Esophagus muscularis mucosa (tissue), 4 donors: ENCODE measurements around the gene HAUS8. TPM values are rescaled to one million over a fixed set of nuclear protein-coding genes. Genes with fewer than 3 reads are reported as not detected.

Source experiments
- DNase-seq: peaks from one replicate; pipeline ENCODE4 v3.0.0-alpha.2; 2017; ENCODE audit errors: extremely low spot score
- H3K27ac ChIP-seq, 4 donors: fragments of 200-600 bp; sonication (generic); replicated peaks in 1 of 4; 1 replicate in 3 of 4; 2 replicates in 1 of 4; pipeline ENCODE4 v1.5.1; 2016 to 2019; ENCODE audit warnings: mild to moderate bottlenecking in 1 of 4
- H3K27me3 ChIP-seq, 4 donors: fragments of 200-600 bp; sonication (generic); one replicate each; pipeline versions ENCODE4 v1.5.1 to v1.6.0; 2016 to 2019
- H3K36me3 ChIP-seq, 4 donors: fragments of 200-600 bp; sonication (generic); one replicate each; pipeline ENCODE4 v1.5.1; 2016 to 2019
- H3K4me1 ChIP-seq, 4 donors: fragments of 200-600 bp; sonication (generic); one replicate each; pipeline ENCODE4 v1.5.1; 2016 to 2019
- H3K4me3 ChIP-seq, 4 donors: fragments of 200-600 bp; sonication (generic); 1 replicate in 2 of 4; 2 replicates in 2 of 4; pipeline ENCODE4 v1.5.1; 2016 to 2019; ENCODE audit warnings: mild to moderate bottlenecking in 4 of 4, moderate library complexity in 1 of 4
- H3K9me3 ChIP-seq, 4 donors: fragments of 200-600 bp; sonication (generic); 1 replicate in 3 of 4; 2 replicates in 1 of 4; pipeline ENCODE4 v1.5.1; 2016 to 2019
- CTCF ChIP-seq, 3 experiments: fragments of 200-600 bp in 2 of 3; fragments of 450-650 bp in 1 of 3; sonication (generic) in 2 of 3; IDR thresholded peaks; one replicate each; pipeline ENCODE4 v1.5.1; 2017 to 2019; ENCODE audit warnings: antibody characterized with exemption in 3 of 3, mild to moderate bottlenecking in 2 of 3, moderate library complexity in 1 of 3
- EP300 ChIP-seq: sonication (generic); formaldehyde crosslinking; IDR thresholded peaks from one replicate; pipeline ENCODE4 v1.6.1; 2017; ENCODE audit warnings: antibody characterized with exemption
- POLR2A ChIP-seq: fragments of 450-650 bp; IDR thresholded peaks from one replicate; pipeline ENCODE4 v1.6.1; 2017; ENCODE audit warnings: antibody characterized with exemption, moderate library complexity, mild to moderate bottlenecking, low read depth
- POLR2AphosphoS5 ChIP-seq, 2 donors: sonication (generic); formaldehyde crosslinking; IDR thresholded peaks; one replicate each; pipeline ENCODE4 v1.6.1; 2017; ENCODE audit warnings: antibody characterized with exemption in 2 of 2
- WGBS: methylation state at CpG from one replicate; pipeline ENCODE4 v1.1.5; 2018; 5-methylcytosine and 5-hydroxymethylcytosine counted together
- intact Hi-C: fragments of 100-400 bp; cut with DNase I; formaldehyde crosslinking; loops from one replicate; pipeline ENCODE4 v1.15.1; 2023
- total RNA-seq, 4 donors: library from RNA; depleted of rRNA; stranded (reverse); fragments of >200 nt; gene quantifications; one replicate each; pipeline versions ENCODE4 v1.1.0 to v1.2.1, GENCODE V29; 2016

HAUS8 gene
- total RNA-seq, 4 donors from 2014 or later: 3.3 to 6.6 (median 4.6) TPM

- H3K4me1 ChIP-seq: peaks cover 13 to 48% (median 25%) of the 10 kb centered on the region in 4 donors
- no peaks in the 10 kb centered on the region for H3K9me3 ChIP-seq
- H3K27me3 ChIP-seq: no peaks in the 10 kb centered on the region
- intact Hi-C loops: no loop called here
- WGBS: 77% methylated on average over 14 of the region's 14 CpGs
- no peak overlapping the region for H3K4me3 ChIP-seq
- H3K36me3 ChIP-seq: peaks cover 0 to 19% (median 11%) of the 10 kb centered on the region in 4 donors
- TF ChIP-seq POLR2A: no peak
- TF ChIP-seq POLR2AphosphoS5 (IDR thresholded peaks at IDR 0.05): no peak
- no peak for TF ChIP-seq CTCF (IDR thresholded peaks at IDR 0.05)
- no peak for TF ChIP-seq EP300
- no peak for DNase-seq
- no peak overlapping the region for H3K27ac ChIP-seq
These were observed 41.9 kb upstream of the HAUS8 start for GRCh38 chr19:17116996-17117702.

- no peaks in the 10 kb centered on the region for H3K9me3 ChIP-seq
- no peak overlapping the region for H3K4me3 ChIP-seq
- H3K36me3 ChIP-seq: peaks cover 0 to 29% (median 16%) of the 10 kb centered on the region in 4 donors
- 73% methylated on average over 11 of the region's 12 CpGs for WGBS
- H3K4me1 ChIP-seq: peaks cover 14 to 55% (median 35%) of the 10 kb centered on the region in 4 donors
- peak overlapping the region in 3 of 4 donors; percentile 17 to 51 (median 38) for H3K27ac ChIP-seq
- H3K27me3 ChIP-seq: no peaks in the 10 kb centered on the region
- no peak for DNase-seq
- intact Hi-C loops: no loop called here
- TF ChIP-seq POLR2AphosphoS5 (IDR thresholded peaks at IDR 0.05) (no peak), EP300 (no peak), CTCF (IDR thresholded peaks at IDR 0.05) (no peak), POLR2A (no peak)
These were observed 39.2 kb upstream of the HAUS8 start for GRCh38 chr19:17114414-17114831.

GRCh38 chr19:17113127-17113785 lies 38.0 kb upstream of the HAUS8 start:
- peak overlapping the region in 3 of 4 donors; percentile 10 to 20 (median 17) for H3K27ac ChIP-seq
- no peaks in the 10 kb centered on the region for H3K9me3 ChIP-seq
- no peaks in the 10 kb centered on the region for H3K27me3 ChIP-seq
- peaks cover 26 to 65% (median 46%) of the 10 kb centered on the region in 4 donors for H3K4me1 ChIP-seq
- peaks cover 0 to 31% (median 13%) of the 10 kb centered on the region in 4 donors for H3K36me3 ChIP-seq
- TF ChIP-seq POLR2A (no peak), POLR2AphosphoS5 (IDR thresholded peaks at IDR 0.05) (no peak), EP300 (no peak), CTCF (IDR thresholded peaks at IDR 0.05) (no peak)
- H3K4me3 ChIP-seq: no peak overlapping the region
- intact Hi-C loops: no loop called here
- DNase-seq: no peak
- WGBS: 91% methylated on average over 13 of the region's 17 CpGs

GRCh38 chr19:17112700-17113099 lies 37.4 kb upstream of the HAUS8 start:
- Histone ChIP-seq H3K4me1 (peaks cover 29 to 68% (median 52%) of the 10 kb centered on the region in 4 donors), H3K36me3 (peaks cover 0 to 31% (median 13%) of the 10 kb centered on the region in 4 donors), H3K9me3 (no peaks in the 10 kb centered on the region), H3K27ac (peak overlapping the region in 1 of 4 donors; percentile 25), H3K4me3 (no peak overlapping the region), H3K27me3 (no peaks in the 10 kb centered on the region)
- intact Hi-C loops: no loop called here
- DNase-seq: no peak
- WGBS: 97% methylated on average over 5 of the region's 7 CpGs
- TF ChIP-seq CTCF (IDR thresholded peaks at IDR 0.05) (no peak), EP300 (no peak), POLR2AphosphoS5 (IDR thresholded peaks at IDR 0.05) (no peak), POLR2A (no peak)
